KOPT-K1 (cell line): ENCODE data around the gene GALNT2.
A peak's percentile ranks its signal among the peaks of the same experiment; 100 is the strongest.

Experiments used
- H3K27ac ChIP-seq: fragments of 200-600 bp; sonication (generic); 2 replicates; pipeline ENCODE4 v1.5.1; 2016; ENCODE audit warnings: antibody characterized with exemption, mild to moderate bottlenecking, low read depth, low read length; ENCODE audit not compliant: poor library complexity, severe bottlenecking
- H3K36me3 ChIP-seq: fragments of 200-600 bp; sonication (generic); 2 replicates; pipeline ENCODE4 v1.5.1; 2017; ENCODE audit warnings: antibody characterized with exemption, mild to moderate bottlenecking, low read length, moderate library complexity; ENCODE audit not compliant: insufficient read depth
- H3K9me3 ChIP-seq: fragments of 200-600 bp; sonication (generic); 2 replicates; pipeline ENCODE4 v1.5.1; 2017; ENCODE audit warnings: antibody characterized with exemption, low read length, mild to moderate bottlenecking; ENCODE audit not compliant: insufficient read depth, poor library complexity, severe bottlenecking

GALNT2 gene

DNA sequence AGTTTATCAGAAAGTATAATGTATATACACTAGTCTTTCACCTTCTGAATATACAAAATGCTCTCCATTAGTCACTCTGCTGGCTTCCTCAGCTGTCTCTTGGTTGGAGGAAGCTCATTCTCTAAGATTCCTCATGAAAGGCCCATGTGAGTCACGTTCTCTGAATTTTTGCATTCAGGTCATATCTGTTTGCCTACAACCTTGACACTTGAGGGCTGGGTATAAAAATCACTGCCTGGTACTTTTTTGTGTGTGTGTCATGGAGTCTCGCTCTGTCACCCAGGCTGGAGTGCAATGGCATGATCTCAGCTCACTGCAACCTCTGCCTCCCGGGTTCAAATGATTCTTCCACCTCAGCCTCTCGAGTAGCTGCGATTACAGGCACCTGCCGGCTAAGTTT is 2.8 kb upstream of the GALNT2 start:
- no peak overlapping the region for H3K27ac ChIP-seq
- no peaks in the 10 kb centered on the region for H3K36me3 ChIP-seq
- peaks cover 22% of the 10 kb centered on the region for H3K9me3 ChIP-seq

DNA sequence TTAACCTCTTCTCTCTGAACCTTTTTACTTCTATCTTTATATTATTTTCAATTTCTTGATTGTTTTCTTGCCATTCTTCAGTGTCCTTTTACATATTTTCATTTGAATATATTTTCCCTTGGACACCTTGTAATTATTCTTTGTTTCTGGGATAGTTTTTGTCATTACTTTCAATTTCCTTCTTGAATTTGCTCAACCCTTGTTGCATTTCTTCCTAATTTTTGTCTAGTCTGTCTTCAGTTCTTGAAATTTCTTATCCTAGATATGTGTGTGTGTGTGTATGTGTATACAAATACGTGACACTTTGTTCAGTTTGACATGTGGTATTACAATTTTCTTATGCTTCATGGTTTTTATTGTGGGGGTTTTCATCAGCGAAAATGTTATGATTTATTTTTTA is 1.9 kb upstream of the GALNT2 start:
- no peak overlapping the region for H3K27ac ChIP-seq

DNA sequence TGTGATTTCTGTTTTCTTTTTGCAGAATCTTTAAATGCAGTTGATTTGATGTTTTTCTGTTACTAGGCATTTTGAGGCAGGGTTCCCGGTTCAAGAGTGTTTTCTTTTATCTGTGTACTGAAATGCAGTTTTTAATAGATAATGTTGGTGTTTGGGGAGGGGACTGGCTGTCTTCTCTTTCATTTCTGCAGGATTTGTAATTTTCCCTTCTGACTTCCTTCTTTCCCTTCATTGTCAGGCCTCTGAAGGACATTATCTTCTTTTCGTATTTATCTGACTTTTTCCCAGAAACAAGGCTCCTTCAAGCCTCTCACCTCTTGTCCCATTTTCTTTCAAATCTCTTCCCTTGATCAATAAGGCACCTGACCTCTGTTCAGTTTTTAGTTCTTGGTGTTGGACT is 1.5 kb upstream of the GALNT2 start:
- H3K27ac ChIP-seq = peak overlapping the region; percentile 83
- H3K36me3 ChIP-seq = no peaks in the 10 kb centered on the region
- peaks cover 22% of the 10 kb centered on the region for H3K9me3 ChIP-seq

More for the DNA sequence above, 1.9 kb upstream of the GALNT2 start:
- H3K36me3 ChIP-seq = no peaks in the 10 kb centered on the region
- H3K9me3 ChIP-seq = peaks cover 22% of the 10 kb centered on the region

DNA sequence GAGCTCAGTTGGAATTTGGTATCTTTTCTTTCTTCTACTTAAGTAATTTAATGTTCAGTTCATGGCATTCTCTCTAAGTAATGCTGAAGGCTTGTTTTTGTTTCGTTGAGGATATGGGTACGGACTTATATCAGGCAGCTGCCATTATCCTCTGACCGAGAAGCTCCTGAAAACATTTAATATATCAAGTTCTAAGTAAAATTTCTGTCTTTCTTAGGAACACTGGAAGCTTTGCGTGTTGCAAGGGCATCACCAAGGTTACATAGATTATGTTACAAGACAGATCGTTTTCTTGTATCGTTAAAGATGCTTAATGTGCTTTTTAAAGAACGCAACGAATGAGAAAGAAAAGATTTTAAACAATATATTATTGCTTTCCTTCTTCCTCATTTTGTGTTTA is 1.0 kb upstream of the GALNT2 start:
- Histone ChIP-seq H3K36me3 (no peaks in the 10 kb centered on the region), H3K9me3 (peaks cover 22% of the 10 kb centered on the region), H3K27ac (peak overlapping the region; percentile 83)

DNA sequence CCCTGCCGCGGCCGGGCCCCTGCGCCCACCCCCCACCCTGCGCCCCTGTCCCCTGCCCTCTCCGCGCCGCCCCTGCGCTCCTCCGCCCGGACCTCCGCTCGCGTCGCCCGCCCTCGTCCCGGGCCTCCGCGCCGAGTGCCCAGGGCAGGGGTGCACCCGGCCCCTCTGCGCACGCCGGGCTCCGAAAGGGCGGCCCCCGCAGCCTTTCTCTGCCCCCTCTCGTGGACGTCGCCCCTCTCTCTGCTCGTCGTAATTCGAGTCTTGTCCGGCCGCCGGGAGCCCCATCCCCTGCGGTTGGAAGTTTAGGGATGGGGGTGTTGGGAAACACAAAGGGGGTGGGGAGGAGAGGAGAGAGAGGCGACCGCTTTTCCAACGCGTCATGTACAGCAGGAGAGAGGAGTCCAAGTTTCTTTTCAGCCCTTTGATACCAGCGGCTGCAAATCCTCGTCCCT is 407 bp downstream of the GALNT2 start:
- peaks cover 18% of the 10 kb centered on the region for H3K9me3 ChIP-seq
- H3K27ac ChIP-seq = peak overlapping the region; percentile 91
- no peaks in the 10 kb centered on the region; the same call in 1 of the 2 replicates for H3K36me3 ChIP-seq

DNA sequence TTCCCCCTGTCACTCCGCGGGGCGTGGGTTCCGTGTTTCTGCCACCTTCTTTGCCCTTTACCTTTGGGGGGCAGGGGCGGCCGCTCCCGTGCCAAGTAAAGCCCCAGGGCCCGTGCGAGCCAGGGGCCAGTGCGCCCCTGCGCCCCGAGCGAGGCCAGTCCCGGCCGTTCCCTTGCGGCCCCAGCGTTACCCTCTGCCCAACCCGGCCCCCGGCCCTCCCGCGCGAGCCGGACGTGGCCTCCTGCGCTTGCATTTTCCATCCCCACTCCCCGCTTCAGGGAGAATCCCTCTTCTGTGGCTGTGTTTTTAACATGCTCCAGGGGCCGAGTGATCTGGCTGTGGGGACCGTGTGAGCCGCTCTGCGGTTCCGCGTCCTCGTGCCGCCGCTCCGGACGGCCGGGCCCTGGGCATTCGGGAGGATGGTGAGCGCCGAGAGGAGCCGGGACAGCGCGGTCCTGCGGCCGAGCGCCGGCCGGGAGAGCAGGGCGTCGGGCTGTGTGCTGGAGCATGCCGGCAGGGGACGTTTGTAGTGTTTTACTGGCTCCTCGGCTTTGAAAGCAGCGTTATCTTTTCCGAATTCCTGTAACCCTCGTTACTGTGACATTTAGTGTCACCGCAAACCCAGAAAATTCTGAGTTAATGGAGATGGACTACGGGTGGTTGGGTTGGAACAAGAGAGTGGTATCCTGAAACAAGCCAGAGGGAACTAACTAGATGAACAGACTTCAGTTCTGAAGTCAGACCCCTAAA is 1.0 kb downstream of the GALNT2 start:
- Histone ChIP-seq H3K9me3 (peaks cover 14% of the 10 kb centered on the region), H3K27ac (peak overlapping the region; percentile 91), H3K36me3 (no peaks in the 10 kb centered on the region; the same call in 1 of the 2 replicates)

DNA sequence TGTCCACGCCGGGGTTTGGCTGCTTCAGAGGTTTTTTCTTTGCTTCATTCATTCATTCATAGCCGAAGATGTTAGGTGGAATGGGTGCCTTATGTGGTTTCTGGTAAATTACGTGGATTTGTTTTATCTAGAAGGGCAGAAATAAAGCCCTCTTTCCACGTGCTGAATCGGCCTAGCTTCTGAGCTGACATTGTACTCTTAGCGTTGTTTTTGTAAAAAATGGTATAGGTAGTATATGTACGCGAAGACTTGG is 1.5 kb downstream of the GALNT2 start:
- Histone ChIP-seq H3K36me3 (no peaks in the 10 kb centered on the region; the same call in 1 of the 2 replicates), H3K27ac (peak overlapping the region; percentile 91), H3K9me3 (peaks cover 12% of the 10 kb centered on the region)

DNA sequence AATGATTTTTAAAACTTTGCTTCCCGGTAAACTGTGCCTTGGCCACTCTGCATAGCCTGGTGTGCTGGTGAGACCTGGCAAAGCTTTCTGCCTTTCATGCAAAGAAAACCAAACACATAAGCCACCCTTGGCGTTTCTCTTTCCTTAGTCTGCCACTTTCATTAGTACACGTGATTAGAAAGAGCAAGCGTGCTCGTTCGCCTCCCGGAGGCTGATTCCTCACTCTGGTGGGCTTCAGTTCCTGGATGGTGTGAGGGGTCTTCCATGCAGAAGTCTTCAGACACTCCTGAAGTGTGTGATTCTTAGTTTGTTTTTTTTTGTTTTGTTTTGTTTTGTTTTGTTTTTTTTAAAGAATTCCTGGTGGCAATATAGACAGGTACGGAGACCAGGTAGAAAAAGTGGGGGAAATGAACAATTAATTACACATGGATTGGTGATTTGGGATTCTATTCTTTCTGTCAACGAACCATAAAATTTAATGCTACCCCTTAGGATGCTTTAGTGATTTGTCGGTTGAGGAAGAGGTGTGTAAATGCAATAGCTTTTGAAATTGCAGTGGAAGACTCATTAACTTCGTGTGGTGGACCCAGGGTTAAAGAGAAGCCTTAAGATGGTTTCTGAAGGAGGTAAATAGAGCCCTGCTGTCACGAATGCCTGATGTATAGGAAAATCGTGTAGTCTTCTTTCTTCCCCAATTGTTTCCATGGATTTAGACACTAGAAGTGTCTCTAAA is 2.1 kb downstream of the GALNT2 start:
- peak overlapping the region; percentile 91 for H3K27ac ChIP-seq
- H3K9me3 ChIP-seq = peaks cover 7% of the 10 kb centered on the region
- H3K36me3 ChIP-seq = no peaks in the 10 kb centered on the region; the same call in 1 of the 2 replicates

DNA sequence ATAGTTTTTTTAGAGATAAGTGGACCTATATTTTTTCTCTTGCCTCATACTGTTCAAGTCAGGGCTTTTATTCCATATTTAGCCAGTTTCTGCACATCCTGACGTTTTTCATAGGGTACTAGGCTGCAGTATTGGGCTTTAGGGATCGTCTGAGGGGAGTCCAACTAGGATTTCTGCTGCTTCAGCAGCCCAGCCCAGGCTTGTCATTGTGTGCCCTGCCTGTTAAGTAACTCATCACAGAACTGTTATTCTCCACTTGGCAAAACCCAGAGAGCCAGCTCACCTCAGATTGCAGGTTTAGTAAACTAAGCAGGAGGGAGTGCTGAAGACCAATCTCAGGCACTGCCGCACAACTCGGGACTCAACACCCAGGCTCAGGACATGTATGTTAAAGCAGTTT is 2.8 kb downstream of the GALNT2 start:
- Histone ChIP-seq H3K9me3 (peaks cover under 1% of the 10 kb centered on the region), H3K36me3 (no peaks in the 10 kb centered on the region; the same call in 1 of the 2 replicates), H3K27ac (peak overlapping the region; percentile 91)

DNA sequence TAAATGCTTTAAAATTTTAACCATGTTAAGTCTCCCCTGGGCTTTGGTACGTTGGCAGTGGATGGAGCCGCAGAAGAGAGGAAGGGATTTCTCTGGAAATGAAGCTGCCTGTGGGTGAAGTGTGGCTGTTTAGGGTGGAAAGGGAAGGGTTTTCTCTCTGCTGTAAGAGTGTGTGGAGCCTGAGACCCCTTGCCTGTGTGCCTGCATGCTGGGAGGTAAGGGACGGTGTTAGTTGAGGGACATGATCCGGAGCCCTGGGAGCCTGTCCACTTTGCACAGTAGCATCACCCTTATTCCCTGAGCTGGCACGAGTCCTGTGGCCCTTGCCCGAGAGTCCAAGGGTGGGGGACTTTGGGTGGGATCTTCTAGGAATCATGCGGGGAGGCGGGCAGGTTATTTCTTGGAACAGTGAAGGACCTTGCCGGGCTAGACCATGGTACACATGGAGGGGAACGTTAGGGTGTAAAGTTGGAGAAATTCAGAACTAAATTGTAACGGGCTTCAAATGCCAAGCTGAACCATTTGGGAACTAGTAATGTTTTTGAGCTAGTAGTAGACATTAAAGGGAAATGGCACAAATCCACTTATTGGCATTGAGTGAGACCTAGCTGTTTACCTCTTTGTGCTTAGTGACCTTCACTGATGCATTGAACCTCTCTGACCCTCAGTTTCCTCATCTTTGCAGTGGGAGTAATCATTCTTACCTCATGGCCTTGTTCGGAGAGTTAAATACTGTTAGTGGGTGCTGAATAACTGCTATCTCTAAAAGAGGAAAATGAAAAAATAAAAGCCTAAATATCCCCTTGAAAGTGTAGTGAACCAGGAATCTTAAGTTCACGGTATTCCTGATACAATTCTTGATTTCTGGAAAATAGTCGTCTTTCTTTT is 3.5 kb downstream of the GALNT2 start:
- Histone ChIP-seq H3K27ac (peak overlapping the region; percentile 91), H3K9me3 (no peaks in the 10 kb centered on the region), H3K36me3 (peaks cover 2% of the 10 kb centered on the region; the same call in 1 of the 2 replicates)

DNA sequence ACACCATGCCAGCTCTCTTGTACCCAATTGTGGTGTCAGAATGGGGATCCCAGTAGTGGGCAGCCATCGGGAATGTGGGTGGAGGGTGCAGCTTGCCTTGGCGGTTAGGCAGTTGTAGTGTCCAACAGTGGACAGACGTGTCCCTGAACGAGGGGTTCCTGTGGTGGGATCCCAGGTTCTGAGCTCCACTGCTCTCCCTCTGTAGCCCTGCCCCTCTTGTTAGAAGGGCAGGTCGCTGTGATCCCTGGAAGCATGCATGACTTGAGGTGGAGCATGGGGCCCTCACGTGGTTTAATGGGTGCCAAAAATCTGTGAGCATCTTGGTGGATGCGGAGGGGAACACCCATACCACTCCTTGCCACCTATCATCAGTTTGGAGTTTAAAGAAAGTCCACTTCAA is 4.3 kb downstream of the GALNT2 start:
- H3K27ac ChIP-seq = peak overlapping the region; percentile 91
- peaks cover 10% of the 10 kb centered on the region for H3K36me3 ChIP-seq
- no peaks in the 10 kb centered on the region for H3K9me3 ChIP-seq

DNA sequence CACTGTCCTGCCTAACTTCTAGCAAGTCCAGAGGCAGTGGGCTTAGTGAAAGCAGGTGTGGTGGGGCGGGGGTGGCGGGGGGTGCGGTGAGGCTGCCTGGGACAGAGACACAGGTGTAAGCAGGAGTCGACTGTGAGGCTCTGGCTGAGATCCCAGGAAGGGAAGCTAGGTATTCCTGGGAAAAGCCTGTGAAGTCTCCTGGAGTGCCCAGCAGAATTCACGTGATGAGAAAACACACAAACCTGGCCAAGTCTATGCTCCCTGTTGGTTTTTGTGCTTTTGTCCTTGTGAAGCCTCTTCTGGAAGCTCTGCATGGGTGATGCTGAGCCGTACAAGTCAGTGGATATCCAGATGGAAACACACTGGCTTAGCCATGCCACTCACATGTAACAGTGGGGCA is 5.3 kb downstream of the GALNT2 start:
- Histone ChIP-seq H3K27ac (peak overlapping the region; percentile 57), H3K36me3 (peaks cover 19% of the 10 kb centered on the region), H3K9me3 (no peaks in the 10 kb centered on the region)

DNA sequence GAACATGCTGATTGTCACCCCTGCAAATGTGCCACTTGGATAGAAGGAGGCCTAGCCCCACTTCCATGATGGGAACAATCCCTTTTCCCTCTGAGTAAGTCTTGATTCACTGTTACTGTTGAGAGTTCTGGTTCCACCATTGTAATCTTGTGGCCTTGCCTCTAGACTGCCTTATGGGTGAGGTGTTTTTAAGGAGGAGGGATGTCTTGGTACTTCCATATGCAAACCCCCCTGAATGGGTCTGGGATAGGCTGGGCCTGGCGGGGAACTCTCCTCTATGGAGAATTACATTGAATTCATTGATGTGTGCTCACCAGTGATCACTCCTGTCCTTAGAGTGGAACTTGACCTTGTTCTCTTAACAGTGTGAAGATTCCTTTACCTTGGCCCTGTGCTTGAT is 5.8 kb downstream of the GALNT2 start:
- peaks cover 25% of the 10 kb centered on the region for H3K36me3 ChIP-seq
- H3K9me3 ChIP-seq = no peaks in the 10 kb centered on the region
- peak overlapping the region; percentile 57 for H3K27ac ChIP-seq

DNA sequence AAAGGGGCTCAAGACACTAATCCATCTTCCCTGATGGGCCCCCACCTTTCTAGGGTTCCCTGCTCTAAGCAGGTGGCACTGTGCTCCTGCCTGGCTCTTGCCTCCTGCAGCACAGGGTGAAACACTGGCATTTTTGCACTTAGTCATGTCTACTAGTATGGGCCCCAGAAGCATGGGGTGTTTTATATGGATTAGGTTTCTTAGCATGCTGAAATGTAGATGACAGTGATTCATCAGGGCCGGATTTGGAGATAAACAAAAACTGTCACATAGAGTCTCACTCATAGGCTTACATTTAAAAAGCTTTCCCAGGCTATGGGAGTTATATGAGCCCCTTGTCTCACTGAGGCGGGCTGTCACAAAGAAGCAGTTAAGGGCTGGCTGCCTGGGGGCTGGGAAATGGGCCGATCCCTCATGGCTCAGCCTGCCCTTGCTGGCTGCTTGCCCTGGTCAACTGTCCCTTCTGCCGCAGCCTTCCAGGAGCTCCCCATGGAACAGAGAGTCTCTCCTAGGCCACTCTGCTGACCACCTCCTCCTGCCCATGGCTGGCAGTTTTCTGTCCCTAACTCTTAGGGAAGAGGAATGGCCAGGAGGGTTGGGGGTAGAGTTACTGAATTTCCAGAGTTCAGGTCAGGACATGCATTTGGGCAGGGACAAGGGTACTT is 6.5 kb downstream of the GALNT2 start:
- peaks cover 27% of the 10 kb centered on the region for H3K36me3 ChIP-seq
- H3K9me3 ChIP-seq = no peaks in the 10 kb centered on the region
- peak overlapping the region; percentile 57 for H3K27ac ChIP-seq
